Retinal pigment epithelial cell (primary cell): ENCODE measurements around the gene USP25.

Source experiments
- DNase-seq: peaks from one replicate; pipeline ENCODE4 v3.0.0-alpha.2; 2010; ENCODE audit warnings: low read depth
- H3K4me3 ChIP-seq: 2 replicates; pipeline ENCODE4 v1.5.1; 2011; ENCODE audit warnings: mild to moderate bottlenecking, low read length, control low read depth, moderate library complexity
- CTCF ChIP-seq: conservative IDR thresholded peaks from 2 replicates; pipeline ENCODE4 v1.5.1; 2011; ENCODE audit warnings: low read depth, low read length, control low read depth, inconsistent platforms

The USP25 gene

GRCh38 chr21:15688809-15689208, 41.0 kb upstream of the USP25 start:
- no peak for TF ChIP-seq CTCF
- no peak for DNase-seq
- no peak overlapping the region for H3K4me3 ChIP-seq

GRCh38 chr21:15692711-15693110, 37.1 kb upstream of the USP25 start:
- H3K4me3 ChIP-seq: no peak overlapping the region
- no peak for TF ChIP-seq CTCF
- DNase-seq: no peak

GRCh38 chr21:15695241-15695640, 34.5 kb upstream of the USP25 start:
- no peak for TF ChIP-seq CTCF
- DNase-seq: no peak
- no peak overlapping the region for H3K4me3 ChIP-seq

- TF ChIP-seq CTCF: no peak
- H3K4me3 ChIP-seq: no peak overlapping the region
- no peak for DNase-seq
Measured at GRCh38 chr21:15701830-15702229, 28.0 kb upstream of the USP25 start.

GRCh38 chr21:15703932-15704331, 25.9 kb upstream of the USP25 start:
- no peak overlapping the region for H3K4me3 ChIP-seq
- no peak for DNase-seq
- no peak for TF ChIP-seq CTCF

GRCh38 chr21:15706696-15707095, 23.1 kb upstream of the USP25 start:
- peak; percentile 79 for DNase-seq
- TF ChIP-seq CTCF: no peak
- H3K4me3 ChIP-seq: no peak overlapping the region

- TF ChIP-seq CTCF: no peak
- DNase-seq: no peak
- H3K4me3 ChIP-seq: no peak overlapping the region
Measured at GRCh38 chr21:15713412-15713811, 16.4 kb upstream of the USP25 start.
